ENCODE results near the gene MECR. TPM values are rescaled to one million over a fixed set of nuclear protein-coding genes. Genes with fewer than 3 reads are reported as not detected.

MECR gene
- total RNA-seq, 5 donors from 2014 or later (not counting 1 experiment from before 2014, with no cell fraction given): 9.5 to 17.8 (median 17.3) TPM

- CTCF ChIA-PET: interaction anchor here in 1 of 2 donors (0.5 kb wide), 1 partner anchor 409 kb away, joined by 3 read pairs; no protein-coding TSS in a partner anchor
- H3K4me1 ChIP-seq (ENCODE audit: control insufficient read depth in 1 of 2, extremely low read depth in 1 of 2, insufficient read depth in 2 of 2, low read length in 2 of 2): no peaks in the 10 kb centered on the region
Observed at GRCh38 chr1:29142714-29143113, 88.0 kb downstream of the MECR start.

More at GRCh38 chr1:29142714-29143113, 88.0 kb downstream of the MECR start:
- Histone ChIP-seq H3K27me3 (replicated peaks in 1 of 2; ENCODE audit: control insufficient read depth in 2 of 2, extremely low read depth in 1 of 2, insufficient read depth in 2 of 2, low read length in 1 of 2) (no peaks in the 10 kb centered on the region), H3K27ac (ENCODE audit: low read length) (no peak overlapping the region), H3K4me3 (ENCODE audit: control insufficient read depth in 1 of 2, extremely low read depth in 1 of 2, low read length in 1 of 2) (no peak overlapping the region), H3K9me3 (no peaks in the 10 kb centered on the region), H3K36me3 (ENCODE audit: control insufficient read depth in 2 of 2, extremely low read depth in 1 of 2, insufficient read depth in 1 of 2, low read length in 1 of 2) (peaks cover 0 to 21% of the 10 kb centered on the region in 2 donors)
- H3K27me3 Mint-ChIP-seq: no peaks in the 10 kb centered on the region
- H3K4me1 Mint-ChIP-seq: no peaks in the 10 kb centered on the region
- no peak overlapping the region for H3K27ac Mint-ChIP-seq
- POLR2A ChIA-PET: no interaction called here
- no peaks in the 10 kb centered on the region for H3K9me3 Mint-ChIP-seq
- WGBS (ENCODE audit: insufficient coverage): no CpG with 5 or more reads among the region's 2 CpGs
- ATAC-seq (replicated peaks in 1 of 4): no peak
- no peak for DNase-seq
- H3K36me3 Mint-ChIP-seq: peaks cover 24% of the 10 kb centered on the region
- no peak overlapping the region for H3K4me3 Mint-ChIP-seq

Other genes with a start within 250 kb of the MECR start
- gene TMEM200B, start 107.0 kb downstream of the MECR start, total RNA-seq: under 1 TPM in 3 of 5 donors, not detected in 2; 0.12 to 0.16 (median 0.16) TPM
- gene SRSF4, start 49.0 kb downstream of the MECR start, total RNA-seq: 10 to 100 TPM; 76.0 to 90.4 (median 78.9) TPM
- gene PTPRU, start 5.6 kb upstream of the MECR start, total RNA-seq: under 1 TPM in 3 of 5 donors, not detected in 2; 0.13 to 0.82 (median 0.33) TPM

All from T-cell (primary cell).